ENCODE results near the gene RALGPS2. TPM values are rescaled to one million over a fixed set of nuclear protein-coding genes. Genes with fewer than 3 reads are reported as not detected.

Gene RALGPS2
- total and polyA plus RNA-seq, 2 of the 8 experiments (the other 6 are each of a cell fraction or from before 2014, with no cell fraction given) = 6.7 to 38.0 TPM

DNA sequence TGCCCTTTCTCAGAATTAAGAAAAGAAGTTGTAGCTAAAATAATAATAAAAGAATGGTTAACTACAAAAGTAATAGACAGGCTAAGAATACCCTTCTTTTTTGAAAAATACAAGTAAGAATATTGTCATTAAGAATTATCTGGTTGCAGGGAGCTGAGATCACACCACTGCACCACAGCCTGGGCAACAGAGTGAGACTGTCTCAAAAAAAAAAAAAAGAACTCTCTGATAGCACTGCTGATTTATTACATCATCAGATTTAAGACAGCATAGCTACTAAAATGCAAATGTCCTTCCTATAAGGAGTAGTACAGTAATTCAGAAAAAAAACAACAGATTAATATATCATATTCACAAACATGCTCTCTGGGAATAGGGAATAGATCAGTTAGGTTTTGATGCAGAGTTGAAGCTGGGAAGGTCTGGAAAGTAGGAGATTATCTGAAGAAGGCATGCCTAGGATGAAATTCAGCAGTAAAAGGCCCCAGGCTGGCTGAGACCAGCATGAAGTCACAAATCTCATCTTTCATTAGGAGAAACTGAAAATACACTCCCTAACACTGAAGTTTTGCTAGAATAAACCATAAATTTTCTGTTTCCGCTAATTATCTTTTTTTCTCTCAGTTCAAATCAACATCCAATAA is 176.6 kb downstream of the RALGPS2 start (continued):
- TF ChIP-seq CHD7 (IDR thresholded peaks at IDR 0.05; ENCODE audit: insufficient replicate concordance, low read length) = no peak
- TF ChIP-seq ZNF274 (IDR thresholded peaks at IDR 0.05; ENCODE audit: borderline replicate concordance, extremely low read depth, low read length) = no peak
- no peak for TF ChIP-seq SIX5 (IDR thresholded peaks at IDR 0.05; ENCODE audit: low read depth, low read length)
